ENCODE data around the gene MGRN1. TPM values are rescaled to one million over a fixed set of nuclear protein-coding genes. Genes with fewer than 3 reads are reported as not detected.

MGRN1 gene
- total and polyA plus RNA-seq, 2 experiments from 2014 or later: 14.0 to 26.4 TPM

- in situ Hi-C loops (cut with MboI): no loop called here
- Histone ChIP-seq H3K4me1 (ENCODE audit: insufficient read depth) (peaks cover 28% of the 10 kb centered on the region), H3K27ac (peak within 1 kb of the TSS; percentile 71), H4K20me1 (ENCODE audit: insufficient read depth) (no peaks in the 10 kb centered on the region), H3K27me3 (replicated peaks; ENCODE audit: insufficient read depth) (no peaks in the 10 kb centered on the region), H3K36me3 (ENCODE audit: low read depth) (no peaks in the 10 kb centered on the region), H3K9me2 (ENCODE audit: insufficient read depth) (no peaks in the 10 kb centered on the region), H3K9ac (peak within 1 kb of the TSS; percentile 88), H2AFZ (peak within 1 kb of the TSS; percentile 90), H3K4me2 (ENCODE audit: unreplicated experiment) (peak within 1 kb of the TSS; percentile 90), H3K79me2 (ENCODE audit: insufficient read depth) (peaks cover 51% of the 10 kb centered on the region), H3F3A (ENCODE audit: insufficient read depth) (peaks cover 6% of the 10 kb centered on the region; the same call in 1 of the 2 replicates), H3K4me3 (peak within 1 kb of the TSS; percentile 85), H3K9me3 (ENCODE audit: low read depth) (no peaks in the 10 kb centered on the region)
- peak; percentile 98 for DNase-seq
- no peak for TF ChIP-seq EZH2 (IDR thresholded peaks at IDR 0.05; ENCODE audit: insufficient read depth, poor library complexity, severe bottlenecking)
- 9 to 10% methylated on average over 55 to 72 of the region's 100 CpGs for WGBS, 2 experiments (ENCODE audit: low coverage in 1 of 2, low lambda C conversion rate in 2 of 2, missing lambda C conversion rate in 2 of 2)
Observed at GRCh38 chr16:4614571-4615383, 9.8 kb upstream of the MGRN1 start, which contains the start of gene UBALD1. Gene UBALD1, minus strand, starts transcription at chr16:4614888. Its CDS starts 91 bp downstream, at chr16:4614797.

- H3K36me3 ChIP-seq (ENCODE audit: low read depth): no peaks in the 10 kb centered on the region
- peak overlapping the region; percentile 90 for H2AFZ ChIP-seq
- no peaks in the 10 kb centered on the region for H3K9me2 ChIP-seq (ENCODE audit: insufficient read depth)
- TF ChIP-seq EZH2phosphoT487 (IDR thresholded peaks at IDR 0.05; ENCODE audit: insufficient read depth, low read depth) (no peak), EZH2 (IDR thresholded peaks at IDR 0.05; ENCODE audit: insufficient read depth, poor library complexity, severe bottlenecking) (no peak)
- no peak for DNase-seq
- H3K9ac ChIP-seq: peak overlapping the region; percentile 88
- peak overlapping the region; percentile 85 for H3K4me3 ChIP-seq
- peaks cover 28% of the 10 kb centered on the region for H3K4me1 ChIP-seq (ENCODE audit: insufficient read depth)
- peaks cover 44% of the 10 kb centered on the region for H3K79me2 ChIP-seq (ENCODE audit: insufficient read depth)
- WGBS, 2 experiments (ENCODE audit: low coverage in 1 of 2, low lambda C conversion rate in 2 of 2, missing lambda C conversion rate in 2 of 2): 49 to 52% methylated on average over 38 of the region's 39 CpGs
- in situ Hi-C loops (cut with MboI): no loop called here
- no peaks in the 10 kb centered on the region for H3K27me3 ChIP-seq (replicated peaks; ENCODE audit: insufficient read depth)
- peak overlapping the region; percentile 90 for H3K4me2 ChIP-seq (ENCODE audit: unreplicated experiment)
- peaks cover 6% of the 10 kb centered on the region; the same call in 1 of the 2 replicates for H3F3A ChIP-seq (ENCODE audit: insufficient read depth)
- H3K27ac ChIP-seq: peak overlapping the region; percentile 71
- H3K9me3 ChIP-seq (ENCODE audit: low read depth): no peaks in the 10 kb centered on the region
- H4K20me1 ChIP-seq (ENCODE audit: insufficient read depth): no peaks in the 10 kb centered on the region
Observed at GRCh38 chr16:4615384-4616046, 9.1 kb upstream of the MGRN1 start.

- TF ChIP-seq EZH2 (IDR thresholded peaks at IDR 0.05; ENCODE audit: insufficient read depth, poor library complexity, severe bottlenecking) (no peak), EZH2phosphoT487 (IDR thresholded peaks at IDR 0.05; ENCODE audit: insufficient read depth, low read depth) (no peak)
- no peaks in the 10 kb centered on the region for H3K27me3 ChIP-seq (replicated peaks; ENCODE audit: insufficient read depth)
- peak overlapping the region; percentile 86 for H3K9ac ChIP-seq
- H3K36me3 ChIP-seq (ENCODE audit: low read depth): no peaks in the 10 kb centered on the region
- H3K27ac ChIP-seq: peak overlapping the region; percentile 84
- H2AFZ ChIP-seq: peak overlapping the region; percentile 90
- H3K4me1 ChIP-seq (ENCODE audit: insufficient read depth): peaks cover 27% of the 10 kb centered on the region
- peaks cover 37% of the 10 kb centered on the region for H3K79me2 ChIP-seq (ENCODE audit: insufficient read depth)
- in situ Hi-C loops (cut with MboI): no loop called here
- H3K4me2 ChIP-seq (ENCODE audit: unreplicated experiment): peak overlapping the region; percentile 99
- no peaks in the 10 kb centered on the region for H4K20me1 ChIP-seq (ENCODE audit: insufficient read depth)
- peaks cover 6% of the 10 kb centered on the region; the same call in 1 of the 2 replicates for H3F3A ChIP-seq (ENCODE audit: insufficient read depth)
- H3K9me2 ChIP-seq (ENCODE audit: insufficient read depth): no peaks in the 10 kb centered on the region
- no peaks in the 10 kb centered on the region for H3K9me3 ChIP-seq (ENCODE audit: low read depth)
- H3K4me3 ChIP-seq: peak overlapping the region; percentile 85
- 0% methylated on average over 49 to 57 of the region's 57 CpGs for WGBS, 2 experiments (ENCODE audit: low coverage in 1 of 2, low lambda C conversion rate in 2 of 2, missing lambda C conversion rate in 2 of 2)
- peak; percentile 100 for DNase-seq
Observed at GRCh38 chr16:4616047-4616811, 8.4 kb upstream of the MGRN1 start.

- H3K9me2 ChIP-seq (ENCODE audit: insufficient read depth): no peaks in the 10 kb centered on the region
- no peaks in the 10 kb centered on the region for H4K20me1 ChIP-seq (ENCODE audit: insufficient read depth)
- peaks cover 6% of the 10 kb centered on the region; the same call in 1 of the 2 replicates for H3F3A ChIP-seq (ENCODE audit: insufficient read depth)
- WGBS, 2 experiments (ENCODE audit: low coverage in 1 of 2, low lambda C conversion rate in 2 of 2, missing lambda C conversion rate in 2 of 2): 78 to 80% methylated on average over 7 to 8 of the region's 8 CpGs
- no peak overlapping the region for H3K4me3 ChIP-seq
- in situ Hi-C loops (cut with MboI): no loop called here
- no peak overlapping the region for H3K27ac ChIP-seq
- DNase-seq: no peak
- 0 out of 2 replicates have a peak, but pooled peaks cover 13% of the 10 kb centered on the region for H3K4me1 ChIP-seq (ENCODE audit: insufficient read depth)
- H2AFZ ChIP-seq: no peak overlapping the region
- no peaks in the 10 kb centered on the region for H3K27me3 ChIP-seq (replicated peaks; ENCODE audit: insufficient read depth)
- peaks cover 20% of the 10 kb centered on the region for H3K79me2 ChIP-seq (ENCODE audit: insufficient read depth)
- H3K9ac ChIP-seq: no peak overlapping the region
- no peaks in the 10 kb centered on the region for H3K36me3 ChIP-seq (ENCODE audit: low read depth)
- TF ChIP-seq EZH2 (IDR thresholded peaks at IDR 0.05; ENCODE audit: insufficient read depth, poor library complexity, severe bottlenecking): no peak
- no peak overlapping the region for H3K4me2 ChIP-seq (ENCODE audit: unreplicated experiment)
- no peaks in the 10 kb centered on the region for H3K9me3 ChIP-seq (ENCODE audit: low read depth)
Observed at GRCh38 chr16:4617880-4618279, 6.7 kb upstream of the MGRN1 start.

All from GM23248 (cell line).